SU-DHL-6 (cell line): ENCODE data around the gene GALNT16.

Experiments
- EZH2phosphoT487 ChIP-seq: fragments of 200-600 bp; sonication (generic), shearing (Covaris generic); conservative IDR thresholded peaks from 2 replicates; pipeline ENCODE4 v1.6.1; 2018; ENCODE audit warnings: mild to moderate bottlenecking, antibody characterized with exemption, low read length, moderate library complexity, mixed read lengths
- TF ChIP-seq, protein P1 (sequence below): fragments of 200-600 bp; sonication (generic); IDR thresholded peaks from one replicate; pipeline ENCODE4 v1.5.1; 2017; ENCODE audit warnings: antibody characterized with exemption, mild to moderate bottlenecking, low read length, moderate library complexity; ENCODE audit not compliant: insufficient read depth, poor library complexity, severe bottlenecking

GRCh38 chr14:69270097-69270496, 10.1 kb downstream of the GALNT16 start:
- TF ChIP-seq, protein P1, sequence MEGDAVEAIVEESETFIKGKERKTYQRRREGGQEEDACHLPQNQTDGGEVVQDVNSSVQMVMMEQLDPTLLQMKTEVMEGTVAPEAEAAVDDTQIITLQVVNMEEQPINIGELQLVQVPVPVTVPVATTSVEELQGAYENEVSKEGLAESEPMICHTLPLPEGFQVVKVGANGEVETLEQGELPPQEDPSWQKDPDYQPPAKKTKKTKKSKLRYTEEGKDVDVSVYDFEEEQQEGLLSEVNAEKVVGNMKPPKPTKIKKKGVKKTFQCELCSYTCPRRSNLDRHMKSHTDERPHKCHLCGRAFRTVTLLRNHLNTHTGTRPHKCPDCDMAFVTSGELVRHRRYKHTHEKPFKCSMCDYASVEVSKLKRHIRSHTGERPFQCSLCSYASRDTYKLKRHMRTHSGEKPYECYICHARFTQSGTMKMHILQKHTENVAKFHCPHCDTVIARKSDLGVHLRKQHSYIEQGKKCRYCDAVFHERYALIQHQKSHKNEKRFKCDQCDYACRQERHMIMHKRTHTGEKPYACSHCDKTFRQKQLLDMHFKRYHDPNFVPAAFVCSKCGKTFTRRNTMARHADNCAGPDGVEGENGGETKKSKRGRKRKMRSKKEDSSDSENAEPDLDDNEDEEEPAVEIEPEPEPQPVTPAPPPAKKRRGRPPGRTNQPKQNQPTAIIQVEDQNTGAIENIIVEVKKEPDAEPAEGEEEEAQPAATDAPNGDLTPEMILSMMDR = no peak
- TF ChIP-seq EZH2phosphoT487 = no peak
